ENCODE measurements around the gene L3MBTL4. TPM values are rescaled to one million over a fixed set of nuclear protein-coding genes. Genes with fewer than 3 reads are reported as not detected.

The L3MBTL4 gene
- total RNA-seq, 6 donors from 2014 or later, result 13.2 to 29.1 (median 14.8) TPM

- no peaks in the 10 kb centered on the region for H3K27me3 ChIP-seq
- no peaks in the 10 kb centered on the region for H3K4me1 ChIP-seq
- ATAC-seq (ENCODE audit: low FRiP score in 2 of 2) (no peak), DNase-seq (no peak)
- H3K36me3 ChIP-seq, result no peaks in the 10 kb centered on the region
- WGBS, 2 donors, result 94 to 96% methylated on average over 5 of the region's 5 CpGs
- H3K4me3 ChIP-seq, result no peak overlapping the region
- no peak for TF ChIP-seq EP300 (IDR thresholded peaks at IDR 0.05)
- no peak for TF ChIP-seq POLR2A (IDR thresholded peaks at IDR 0.05)
- no peak for TF ChIP-seq POLR2AphosphoS5 (IDR thresholded peaks at IDR 0.05)
- TF ChIP-seq CTCF (IDR thresholded peaks at IDR 0.05), result no peak
- H3K27ac ChIP-seq, result no peak overlapping the region
- H3K9me3 ChIP-seq, result no peaks in the 10 kb centered on the region
These were observed 434.0 kb downstream of the L3MBTL4 start for GRCh38 chr18:5980721-5981120.

GRCh38 chr18:5979971-5980457, 434.7 kb downstream of the L3MBTL4 start:
- DNase-seq (no peak), ATAC-seq (ENCODE audit: low FRiP score in 2 of 2) (peak in 1 of 2 donors; percentile 8)
- H3K27me3 ChIP-seq, result no peaks in the 10 kb centered on the region
- H3K27ac ChIP-seq, result no peak overlapping the region
- 82 to 86% methylated on average over 5 to 9 of the region's 9 CpGs for WGBS, 2 donors
- no peak overlapping the region for H3K4me3 ChIP-seq
- TF ChIP-seq POLR2A (IDR thresholded peaks at IDR 0.05), result no peak
- TF ChIP-seq CTCF (IDR thresholded peaks at IDR 0.05), result no peak
- no peak for TF ChIP-seq POLR2AphosphoS5 (IDR thresholded peaks at IDR 0.05)
- no peak for TF ChIP-seq EP300 (IDR thresholded peaks at IDR 0.05)
- H3K36me3 ChIP-seq, result no peaks in the 10 kb centered on the region
- H3K4me1 ChIP-seq, result no peaks in the 10 kb centered on the region
- H3K9me3 ChIP-seq, result no peaks in the 10 kb centered on the region

GRCh38 chr18:5979176-5979888, 435.4 kb downstream of the L3MBTL4 start:
- no peaks in the 10 kb centered on the region for H3K4me1 ChIP-seq

GRCh38 chr18:5977022-5977421, 437.7 kb downstream of the L3MBTL4 start:
- H3K4me3 ChIP-seq, result no peak overlapping the region
- no peak for TF ChIP-seq EP300 (IDR thresholded peaks at IDR 0.05)
- no peak for TF ChIP-seq POLR2A (IDR thresholded peaks at IDR 0.05)
- TF ChIP-seq POLR2AphosphoS5 (IDR thresholded peaks at IDR 0.05), result no peak
- TF ChIP-seq CTCF (IDR thresholded peaks at IDR 0.05), result no peak
- no peaks in the 10 kb centered on the region for H3K27me3 ChIP-seq
- no peaks in the 10 kb centered on the region for H3K36me3 ChIP-seq
- DNase-seq (no peak), ATAC-seq (ENCODE audit: low FRiP score in 2 of 2) (no peak)
- H3K4me1 ChIP-seq, result no peaks in the 10 kb centered on the region
- 90 to 96% methylated on average over 3 to 4 of the region's 4 CpGs for WGBS, 2 donors
- no peaks in the 10 kb centered on the region for H3K9me3 ChIP-seq
- H3K27ac ChIP-seq, result no peak overlapping the region

More at GRCh38 chr18:5979176-5979888, 435.4 kb downstream of the L3MBTL4 start:
- Histone ChIP-seq H3K27ac (no peak overlapping the region), H3K36me3 (no peaks in the 10 kb centered on the region), H3K4me3 (no peak overlapping the region), H3K27me3 (no peaks in the 10 kb centered on the region), H3K9me3 (no peaks in the 10 kb centered on the region)
- ATAC-seq (ENCODE audit: low FRiP score in 2 of 2), result no peak
- no peak for DNase-seq
- TF ChIP-seq POLR2AphosphoS5 (IDR thresholded peaks at IDR 0.05) (no peak), POLR2A (IDR thresholded peaks at IDR 0.05) (no peak), EP300 (IDR thresholded peaks at IDR 0.05) (no peak), CTCF (IDR thresholded peaks at IDR 0.05) (no peak)
- WGBS, 2 donors, result 60 to 85% methylated on average over 1 to 3 of the region's 3 CpGs

Measured in upper lobe of left lung (tissue), 6 donors.